Measurements from ENCODE around the gene ANKRD11. TPM values are rescaled to one million over a fixed set of nuclear protein-coding genes. Genes with fewer than 3 reads are reported as not detected.
A peak's percentile ranks its signal among the peaks of the same experiment; 100 is the strongest.
"Not testable (repeated sequence)": the region's sequence is repeated elsewhere in the genome, so short reads cannot be mapped to it uniquely, and the experiment has no call there.

ANKRD11 gene
- polyA plus RNA-seq, 10 donors: 51.5 to 76.1 (median 59.4) TPM

DNA sequence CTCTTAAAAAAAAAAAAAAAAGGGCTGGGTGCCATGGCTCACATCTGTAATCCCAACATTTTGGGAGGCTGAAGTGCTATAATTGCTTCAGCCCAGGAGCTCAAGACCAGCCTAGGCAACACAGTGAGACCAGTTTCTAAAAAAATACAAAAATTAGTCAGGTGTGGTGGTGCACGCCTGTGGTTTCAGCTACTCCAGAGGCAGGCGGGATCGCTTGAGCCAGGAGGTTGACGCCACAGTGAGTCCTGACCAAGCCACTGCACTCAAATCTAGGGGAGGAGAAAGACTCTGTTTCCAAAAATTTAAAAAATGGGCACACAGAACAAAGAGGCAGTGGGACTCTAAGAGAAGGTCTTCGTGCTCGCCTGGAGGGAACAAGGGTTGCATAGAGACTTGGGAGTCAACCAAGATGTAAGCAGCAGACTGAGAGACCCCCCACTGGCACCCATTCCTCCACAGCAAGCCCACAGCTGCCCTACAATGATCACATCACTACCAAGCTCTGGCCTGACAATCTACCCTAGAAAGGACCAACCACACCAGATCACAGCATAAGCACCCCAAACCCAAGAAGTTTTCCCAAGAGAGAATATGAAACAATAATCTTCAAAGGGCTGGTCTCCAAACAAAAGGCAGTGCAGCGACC lies 121.6 kb downstream of the ANKRD11 start:
- DNase-seq: peak in 1 of 3 donors; percentile 33

DNA sequence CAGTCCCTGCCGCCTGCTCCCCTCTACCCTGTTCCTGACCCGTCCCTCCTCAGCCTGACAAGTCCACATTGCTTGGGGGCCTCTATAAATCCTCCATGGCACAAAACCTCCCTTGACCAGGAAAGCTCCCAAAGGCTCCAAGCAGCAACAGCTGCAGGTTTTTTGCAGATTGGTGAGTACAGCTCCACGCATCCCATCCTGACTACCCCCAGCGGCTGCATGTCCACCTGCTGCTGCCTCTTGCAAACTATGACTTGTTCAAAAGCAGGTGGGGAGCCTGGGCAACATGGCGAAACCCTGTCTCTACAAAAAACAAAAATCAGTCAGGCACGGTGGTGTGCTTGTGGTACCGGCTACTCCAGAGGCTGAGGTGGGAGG lies 122.8 kb downstream of the ANKRD11 start:
- DNase-seq: no peak

DNA sequence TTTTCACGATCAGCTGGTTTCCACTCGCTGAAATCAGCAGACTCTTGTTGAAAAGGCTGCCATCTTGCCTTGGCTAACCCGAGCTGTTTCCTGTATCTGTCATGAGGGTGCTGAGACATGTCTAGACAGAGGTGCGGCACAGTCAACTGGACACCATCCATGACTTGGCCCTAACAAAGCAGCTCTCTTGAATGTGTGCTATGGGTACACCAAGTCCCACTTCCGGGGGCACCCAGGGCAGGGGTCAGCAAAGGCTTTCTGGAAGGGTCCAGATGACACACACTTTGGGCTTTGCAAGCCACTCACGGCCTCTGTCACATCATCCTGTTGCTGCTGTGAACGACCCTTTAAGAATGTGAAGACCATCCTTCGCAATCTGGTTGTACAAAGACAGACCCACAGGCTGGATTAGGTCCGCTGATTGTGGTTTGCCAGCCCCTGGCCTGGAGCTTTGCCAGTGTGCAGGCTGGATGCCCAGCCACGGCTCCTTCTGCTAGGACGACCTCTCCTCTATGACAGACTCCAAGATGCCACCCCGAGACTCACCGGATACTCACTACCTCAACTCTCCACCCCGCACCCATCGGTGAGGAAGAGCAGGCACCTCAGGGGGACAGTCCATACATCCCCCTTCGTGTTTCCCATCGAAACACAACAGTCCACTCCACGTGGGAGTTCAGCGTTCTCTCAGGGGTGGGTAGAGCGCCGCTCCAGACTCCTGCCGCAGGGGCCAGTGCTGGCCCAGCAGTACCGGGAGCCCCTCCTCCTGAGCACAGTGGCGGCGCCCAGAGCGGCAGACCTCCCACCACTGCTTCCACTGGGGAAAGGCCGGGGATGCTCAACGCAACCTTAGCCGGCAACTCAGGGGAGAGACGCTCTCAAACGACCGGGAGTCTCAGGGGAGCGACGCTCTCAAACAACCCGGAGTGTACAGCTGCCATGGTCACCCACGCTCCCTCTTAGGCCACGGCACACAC lies 123.5 kb downstream of the ANKRD11 start:
- DNase-seq: no peak

DNA sequence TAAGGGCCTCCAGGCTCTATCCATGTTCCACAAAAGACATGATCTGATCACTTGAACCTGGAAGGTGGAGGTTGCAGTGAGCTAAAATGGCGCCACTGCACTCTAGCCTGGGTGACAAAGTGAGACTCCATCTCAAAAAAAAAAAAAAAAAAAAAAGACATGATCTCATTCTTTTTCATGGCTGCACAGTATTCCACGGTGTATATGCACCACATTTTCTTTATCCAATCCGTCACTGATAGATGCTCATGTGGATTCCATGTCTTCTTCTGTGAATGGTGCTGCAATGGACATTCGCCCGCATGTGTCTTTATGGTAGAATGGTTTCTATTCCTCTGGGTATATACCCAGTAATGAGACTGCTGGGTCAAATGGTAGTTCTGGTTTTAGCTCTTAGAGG lies 124.4 kb downstream of the ANKRD11 start:
- no peak for DNase-seq

DNA sequence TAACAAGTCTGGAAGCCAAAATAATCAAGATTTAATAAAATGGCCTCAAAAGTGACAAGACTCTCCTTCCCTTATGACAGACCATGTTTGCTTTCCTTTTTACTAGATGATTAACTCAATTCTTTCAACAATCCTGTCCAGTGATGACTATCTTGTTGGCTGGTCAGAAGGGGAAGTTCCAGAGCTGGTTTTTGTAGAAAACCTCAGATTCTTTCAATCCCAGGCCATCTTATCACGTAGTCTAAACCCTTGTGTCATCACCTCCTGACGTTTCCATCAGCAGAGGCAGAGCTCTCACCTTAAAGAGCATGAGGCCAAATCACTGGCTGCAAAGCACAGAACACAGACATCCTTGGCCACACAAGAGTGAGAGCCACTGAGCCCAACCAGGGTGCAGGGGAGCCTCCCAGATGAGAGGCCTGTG lies 125.3 kb downstream of the ANKRD11 start:
- DNase-seq: no peak

DNA sequence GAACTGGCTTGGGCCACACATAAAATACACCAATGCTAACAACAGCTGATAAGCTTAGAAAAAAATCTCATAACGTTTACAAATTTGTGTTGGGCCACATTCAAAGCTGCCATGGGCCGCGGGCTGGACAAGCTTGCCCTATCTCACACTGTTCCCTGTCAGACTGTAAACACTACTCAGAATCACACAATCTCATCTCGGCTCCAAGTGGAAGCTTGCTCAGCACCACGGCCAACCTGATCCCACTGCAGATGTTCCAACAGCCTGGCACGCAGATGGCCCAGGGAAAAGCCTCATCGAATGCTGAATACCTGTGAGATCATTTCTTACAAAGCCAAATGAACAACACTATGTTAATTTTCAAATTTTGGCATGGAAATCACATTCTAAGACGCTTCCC lies 125.8 kb downstream of the ANKRD11 start:
- no peak for DNase-seq

DNA sequence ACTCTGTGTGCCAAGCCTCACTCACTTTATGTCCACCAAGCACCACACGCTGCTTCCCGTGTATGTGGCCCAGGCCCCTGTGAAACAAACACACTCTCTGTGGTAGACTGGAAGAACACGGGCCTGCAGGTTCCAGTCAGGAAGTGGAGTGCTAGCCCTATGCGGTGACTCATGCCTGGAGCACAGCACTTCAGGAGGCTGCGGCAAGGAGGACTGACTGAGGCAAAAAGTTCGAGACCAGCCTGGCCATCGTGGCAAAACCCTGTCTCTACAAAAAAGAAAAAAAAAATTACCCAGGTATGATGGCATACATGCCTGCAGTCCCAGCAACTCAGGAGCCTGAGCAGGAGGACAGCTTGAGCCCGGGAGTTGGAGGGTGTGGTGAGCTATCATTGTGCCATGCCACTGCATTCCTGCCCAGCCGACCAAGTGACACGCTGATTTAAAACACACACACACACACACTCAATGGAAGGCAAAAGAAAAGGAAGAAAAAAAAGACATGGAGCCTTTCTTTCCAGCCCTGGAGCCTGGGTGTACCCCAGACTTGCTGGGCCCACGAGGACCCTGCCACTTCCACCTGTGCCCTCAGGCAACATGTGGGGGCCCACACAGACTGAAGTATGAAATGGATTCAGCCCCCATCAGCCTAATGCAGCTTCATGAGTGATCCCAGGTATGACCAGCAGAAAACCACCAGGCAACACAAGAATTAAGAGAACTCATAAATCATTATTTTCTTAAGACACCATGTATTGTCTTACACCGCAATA lies 126.6 kb downstream of the ANKRD11 start:
- DNase-seq: no peak

DNA sequence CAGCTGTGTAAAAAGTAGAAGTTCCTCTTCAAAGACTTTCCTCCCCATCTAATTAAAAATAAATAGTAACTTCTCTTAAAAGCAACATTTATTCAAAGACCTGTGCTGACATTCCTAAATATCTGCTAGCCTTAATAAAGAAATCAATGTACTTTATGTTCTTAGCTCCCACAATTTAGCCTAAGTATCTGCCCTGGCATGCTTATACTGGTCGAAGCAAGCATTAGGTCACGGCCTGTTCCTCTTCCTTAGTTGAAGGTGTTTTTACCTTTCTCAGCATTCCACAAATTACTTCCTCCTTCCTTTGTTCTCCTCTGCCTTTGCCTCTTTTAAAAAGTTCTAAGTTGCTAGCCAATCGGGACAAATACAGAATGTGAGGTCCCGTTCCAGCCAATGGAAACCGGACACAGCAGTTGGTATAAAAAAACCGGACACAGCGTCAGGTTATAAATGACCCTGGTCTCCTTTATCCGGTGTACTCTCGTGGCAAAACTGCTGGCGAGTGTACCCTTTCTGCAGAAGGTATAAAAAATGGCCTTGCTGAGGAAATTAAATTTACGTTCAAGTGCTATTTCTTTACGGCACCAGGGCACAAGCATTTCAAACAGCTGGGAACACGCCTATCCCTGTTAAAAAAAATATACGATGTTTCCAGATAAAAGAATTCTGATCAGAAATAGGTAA lies 127.7 kb downstream of the ANKRD11 start:
- DNase-seq: not testable (repeated sequence)

DNA sequence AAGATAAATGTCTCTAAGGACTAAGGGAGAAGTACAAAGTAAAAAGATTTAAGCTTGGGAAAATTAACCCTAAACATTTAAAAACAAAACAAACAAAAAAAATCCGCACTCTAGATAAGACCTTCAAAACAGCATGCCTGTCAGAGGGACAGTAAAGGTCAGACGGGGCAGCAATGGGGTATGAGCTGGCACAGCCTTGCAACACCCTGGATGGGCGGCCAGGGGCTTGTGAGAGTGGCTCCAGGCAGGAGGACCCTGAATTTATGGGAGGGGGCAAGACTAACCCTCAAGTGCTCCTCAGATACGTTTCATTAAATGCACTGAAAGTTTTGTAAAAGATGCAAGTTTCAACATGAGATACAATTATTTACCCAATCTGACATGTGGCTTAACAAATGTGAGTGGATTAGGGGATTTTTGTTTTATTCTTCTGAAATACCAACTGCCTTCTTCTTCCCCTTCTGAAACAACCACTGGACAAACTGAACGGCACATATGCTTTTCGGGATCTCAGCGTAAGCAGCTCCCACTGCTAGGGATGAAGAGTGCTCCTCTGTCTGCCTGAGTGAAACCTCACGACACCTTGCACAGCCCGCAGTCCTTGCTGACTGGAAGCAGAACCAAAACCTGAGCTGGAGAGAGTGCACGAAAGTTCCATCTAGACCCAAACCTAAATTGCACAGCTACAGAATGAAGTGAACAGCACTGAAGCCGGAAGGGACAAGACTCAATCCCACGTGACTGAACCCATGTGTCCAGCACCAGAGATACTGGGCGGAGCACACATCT lies 128.4 kb downstream of the ANKRD11 start:
- DNase-seq: peak in 1 of 3 donors; percentile 43

DNA sequence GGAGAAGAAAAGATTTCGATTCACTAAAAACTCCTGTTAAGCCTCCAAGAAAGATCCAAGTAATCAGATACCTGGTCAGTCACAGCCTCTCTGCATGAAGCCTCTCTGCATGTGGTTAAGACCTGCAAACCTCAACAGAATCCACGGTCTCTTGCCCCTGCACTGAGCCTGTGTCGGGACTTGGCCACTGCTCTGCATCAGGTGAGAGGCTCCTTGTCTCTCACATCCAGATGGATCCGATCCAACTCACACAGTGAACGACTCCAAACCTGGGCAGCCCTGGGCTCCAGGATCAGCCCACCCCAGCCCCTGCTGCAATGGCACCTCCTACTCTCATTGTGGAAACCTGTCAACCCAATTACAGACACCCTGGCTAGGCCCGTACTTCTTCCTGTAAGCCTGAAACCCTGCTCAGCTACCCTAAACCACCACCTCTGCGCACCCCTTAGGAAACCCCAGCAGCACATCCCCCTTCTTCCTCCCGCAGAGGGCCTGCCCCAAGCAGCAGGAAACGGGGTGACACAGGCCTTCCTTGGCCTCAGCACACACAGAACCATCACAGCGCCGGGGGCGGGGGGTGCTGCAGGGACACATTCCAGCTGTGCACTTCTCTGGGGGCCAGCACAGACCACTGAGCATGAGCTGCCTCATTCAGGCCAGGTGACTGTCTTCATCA lies 129.5 kb downstream of the ANKRD11 start:
- DNase-seq: no peak

DNA sequence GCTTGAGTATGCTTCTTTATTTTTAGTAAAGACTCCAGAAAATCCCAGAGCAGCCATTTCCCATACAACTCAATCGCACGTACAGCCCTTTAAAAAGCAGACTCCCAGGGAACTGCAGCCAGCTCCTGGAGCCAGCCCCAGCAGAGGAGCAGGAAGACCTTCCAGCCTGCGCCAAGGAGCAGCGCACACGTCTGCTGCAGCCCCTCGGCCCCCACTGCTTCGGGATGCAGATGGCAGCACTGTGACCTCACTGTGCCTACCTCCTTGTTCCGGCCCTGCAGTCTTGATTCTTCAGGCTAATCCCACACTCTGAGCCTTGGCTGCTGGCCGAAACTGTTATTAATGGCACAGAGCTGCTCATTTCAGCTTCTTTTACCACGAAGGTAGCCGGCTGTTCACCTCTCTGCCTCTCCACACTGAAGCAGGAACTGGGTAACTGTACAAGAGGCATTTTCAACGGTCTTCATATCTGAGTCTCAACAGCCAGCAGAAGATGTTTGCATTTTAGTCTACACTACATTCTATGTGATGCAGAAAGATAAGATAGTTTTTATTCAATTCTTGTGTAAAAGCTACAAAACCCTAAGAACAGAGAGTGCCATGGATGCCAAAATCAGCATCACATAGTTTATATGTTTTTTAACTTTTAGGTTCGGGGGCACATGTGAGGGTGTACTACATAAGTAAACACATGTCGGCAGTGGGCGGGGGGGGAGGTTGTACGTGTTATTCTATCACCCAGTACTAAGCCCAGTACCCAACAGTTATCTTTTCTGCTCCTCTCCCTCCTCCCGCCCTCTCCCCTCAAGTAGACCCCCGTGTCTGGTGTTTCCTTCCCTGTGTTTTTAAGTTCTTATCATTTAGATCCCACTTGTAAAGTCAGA lies 130.9 kb downstream of the ANKRD11 start:
- peak in 2 of 3 donors; percentile 75 to 88 for DNase-seq

DNA sequence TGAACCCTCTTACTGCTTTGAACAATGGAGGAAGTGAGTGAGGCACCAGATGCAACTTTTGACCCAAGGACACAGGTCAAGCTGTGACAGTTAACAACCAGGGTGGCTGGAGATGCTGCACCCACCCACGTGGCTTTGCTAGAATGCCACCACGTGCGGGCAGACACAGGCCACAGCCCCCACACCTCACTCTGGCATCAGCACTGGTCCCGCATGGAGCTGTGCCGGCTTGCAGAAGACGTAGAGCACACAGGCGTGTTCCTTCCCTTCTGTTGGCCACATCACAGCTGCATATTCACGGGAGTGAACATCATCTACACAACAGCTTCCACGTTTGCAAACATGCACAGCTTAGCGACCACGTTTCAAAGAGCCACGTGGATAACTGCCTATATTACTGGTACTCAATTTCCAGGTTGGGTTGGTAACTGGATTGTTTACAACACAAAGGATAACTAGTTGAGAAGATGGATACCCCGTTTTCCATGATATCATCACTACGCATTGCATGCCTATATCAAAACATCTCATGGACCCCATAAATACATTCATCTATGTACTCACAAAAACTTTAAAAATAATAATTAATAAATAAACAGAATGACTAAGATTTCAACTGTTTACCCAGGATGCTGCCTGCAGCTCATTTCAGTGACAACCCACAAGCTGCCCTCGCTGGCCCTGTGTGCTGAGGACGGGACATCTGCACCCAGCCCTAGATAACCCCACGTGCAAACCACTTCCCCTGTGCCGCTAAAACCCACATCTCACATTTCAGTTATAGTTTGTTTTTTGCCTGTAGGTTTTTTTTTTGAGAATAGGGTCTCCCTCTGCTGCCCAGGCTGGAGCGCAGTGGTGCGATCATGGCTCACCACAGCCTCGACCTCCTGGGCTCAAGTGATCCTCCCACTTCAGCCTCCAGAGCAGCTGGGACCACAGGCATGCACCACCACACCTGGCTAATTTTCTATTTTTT lies 132.0 kb downstream of the ANKRD11 start:
- DNase-seq: no peak

DNA sequence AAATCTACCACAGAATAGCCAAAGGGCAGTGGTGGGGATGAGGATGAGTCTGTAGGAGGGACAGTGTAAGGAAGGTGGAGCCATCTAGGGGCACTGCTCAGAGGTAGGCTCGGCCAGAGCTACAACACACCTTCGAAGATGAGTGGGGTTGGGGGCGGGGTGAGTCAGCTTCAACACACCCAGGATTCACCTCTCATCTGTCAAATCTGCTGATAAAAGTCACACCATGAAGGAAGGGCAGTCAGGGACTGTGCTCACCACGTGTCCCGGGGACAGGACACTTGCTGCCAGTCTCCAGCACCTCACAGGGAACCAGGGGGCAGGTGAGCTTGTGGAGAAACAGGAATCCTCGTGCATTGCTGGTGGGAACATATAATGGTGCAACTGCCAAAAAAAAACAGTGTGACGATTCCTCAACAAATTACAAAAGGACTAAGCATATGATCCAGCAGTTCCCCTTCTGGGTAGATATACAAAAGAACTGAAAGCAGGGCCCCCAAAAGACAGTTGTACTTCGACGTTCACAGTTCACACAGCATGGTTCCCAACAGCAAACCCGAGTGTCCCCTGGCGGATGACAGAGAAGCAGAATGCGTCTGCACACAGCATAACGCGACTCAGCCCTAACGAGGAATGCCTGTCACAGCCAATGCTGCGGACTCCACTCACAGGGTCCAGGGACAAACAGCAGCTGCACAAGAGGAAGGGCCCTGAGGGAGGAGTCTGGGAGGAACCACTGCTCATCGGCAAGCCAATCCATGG lies 133.1 kb downstream of the ANKRD11 start:
- peak; percentile 69 to 87 (median 75) for DNase-seq

DNA sequence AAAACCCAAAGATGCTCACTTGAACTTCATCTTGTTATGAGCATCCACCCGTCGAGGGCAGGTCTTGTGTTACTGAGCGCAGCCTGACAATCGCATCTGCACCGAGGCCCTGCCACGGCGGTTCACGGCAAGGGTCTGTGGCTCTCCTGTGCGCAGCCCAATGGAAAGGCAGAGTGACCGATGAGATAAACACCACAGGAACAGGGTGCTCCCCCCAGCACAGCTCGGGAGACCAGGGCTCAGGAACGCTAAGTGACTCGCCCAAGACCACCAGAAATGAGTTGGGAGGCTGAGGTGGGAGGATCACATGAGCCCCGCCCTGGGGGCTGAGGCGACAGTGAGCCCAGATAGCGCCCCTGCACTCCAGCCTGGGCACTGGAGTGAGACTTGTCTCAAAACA lies 134.7 kb downstream of the ANKRD11 start:
- no peak for DNase-seq

DNA sequence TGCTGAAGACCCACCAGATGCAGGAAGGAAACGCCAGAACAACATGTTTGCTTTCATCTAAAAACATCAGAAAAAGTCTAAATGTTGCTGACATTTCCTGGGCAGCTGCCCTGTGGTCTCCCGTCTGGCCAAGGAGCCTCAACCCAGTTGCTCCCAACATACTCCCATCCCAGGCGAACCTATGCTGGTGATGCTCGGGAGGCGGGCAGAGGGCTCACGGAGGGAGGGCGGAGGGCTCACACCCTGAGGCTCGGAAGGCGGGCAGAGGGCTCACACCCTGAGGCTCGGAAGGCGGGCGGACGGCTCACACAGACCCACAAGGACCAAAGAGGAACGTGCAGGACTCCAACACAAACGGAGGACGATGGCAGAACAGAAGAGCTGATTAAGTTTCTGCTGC lies 135.4 kb downstream of the ANKRD11 start:
- DNase-seq: no peak

DNA sequence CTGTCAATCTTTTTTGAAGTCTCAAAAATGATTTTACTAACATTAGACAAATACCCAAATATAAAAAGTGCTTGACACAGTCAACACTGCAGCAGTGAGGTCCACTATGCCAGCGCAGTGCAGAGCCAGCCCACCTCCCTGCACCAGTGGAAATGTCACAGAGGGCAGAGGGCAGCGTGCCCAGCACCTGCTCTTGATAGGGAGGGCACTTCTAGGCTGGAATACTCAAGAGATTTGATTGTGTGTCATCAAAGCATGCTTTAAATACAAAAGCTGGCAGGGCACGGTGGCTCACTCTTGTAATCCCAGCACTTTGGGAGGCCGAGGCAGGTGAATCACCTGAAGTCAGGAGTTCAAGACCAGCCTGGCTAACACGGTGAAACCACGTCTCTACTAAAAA lies 136.0 kb downstream of the ANKRD11 start:
- no peak for DNase-seq

DNA sequence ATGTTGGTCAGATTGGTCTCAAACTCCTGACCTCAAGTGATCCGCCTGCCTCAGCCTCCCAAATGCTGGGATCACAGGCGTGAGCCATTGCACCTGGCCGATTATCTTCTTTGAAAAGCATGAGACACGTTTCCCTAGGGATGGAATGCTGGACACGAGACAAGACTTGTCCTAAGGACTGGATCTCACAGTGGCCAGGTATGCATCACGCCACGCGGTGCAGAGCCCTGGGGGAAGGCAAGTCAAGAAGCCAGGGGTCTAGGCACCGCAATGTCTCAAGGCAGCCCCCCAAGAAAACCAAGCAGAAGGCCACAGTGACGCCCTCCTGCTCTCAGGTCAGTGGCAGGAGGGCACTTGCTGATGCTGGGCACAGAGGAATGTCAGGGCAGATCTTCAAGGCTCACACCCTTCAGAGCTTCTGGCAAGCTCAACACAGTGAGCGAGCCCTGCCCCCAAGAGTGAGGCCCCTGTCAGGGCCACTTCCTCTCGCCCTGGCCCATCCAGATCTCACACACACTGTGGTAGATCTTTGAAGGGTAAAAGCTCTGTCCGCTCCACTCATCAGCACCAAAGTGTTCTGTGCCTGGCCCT lies 138.2 kb downstream of the ANKRD11 start:
- no peak for DNase-seq
